Keratinocyte (primary cell): ENCODE results near the gene LRBA.

Source experiments
- EZH2 ChIP-seq: IDR thresholded peaks from one replicate; pipeline ENCODE4 v1.6.1; 2012; ENCODE audit warnings: inconsistent platforms, mild to moderate bottlenecking, low read length, moderate library complexity
- TF ChIP-seq, protein P1 (sequence below), 3 experiments: IDR thresholded peaks in 1 of 3; conservative IDR thresholded peaks in 1 of 3; optimal IDR thresholded peaks in 1 of 3; 2 replicates in 2 of 3; 3 replicates in 1 of 3; pipeline versions ENCODE3 to v1.5.1; 2011; ENCODE audit warnings: low read length in 3 of 3, mild to moderate bottlenecking in 3 of 3, moderate library complexity in 2 of 3, control low read depth in 1 of 3, inconsistent platforms in 1 of 3; ENCODE audit not compliant: insufficient read depth in 2 of 3; ENCODE audit errors: extremely low read depth in 1 of 3

DNA sequence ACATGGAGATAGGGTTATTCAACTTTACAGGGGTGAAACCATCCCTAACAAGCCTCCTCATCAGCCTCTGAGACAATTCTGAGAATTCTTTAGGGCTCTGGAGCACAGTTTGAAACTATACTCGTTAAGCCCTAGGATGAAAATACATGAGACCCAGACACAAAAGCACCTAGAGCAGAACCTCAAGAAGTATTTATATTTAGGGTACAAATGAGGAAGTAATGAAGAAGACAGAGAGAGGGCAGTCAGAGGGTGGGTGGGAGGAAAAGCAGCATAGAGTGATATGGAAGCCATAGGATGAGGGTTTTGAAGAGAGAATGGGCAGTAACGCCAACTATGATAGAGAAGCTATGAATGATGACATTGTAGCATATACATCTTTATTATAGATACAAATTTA is 686.6 kb downstream of the LRBA start:
- TF ChIP-seq, protein P1, sequence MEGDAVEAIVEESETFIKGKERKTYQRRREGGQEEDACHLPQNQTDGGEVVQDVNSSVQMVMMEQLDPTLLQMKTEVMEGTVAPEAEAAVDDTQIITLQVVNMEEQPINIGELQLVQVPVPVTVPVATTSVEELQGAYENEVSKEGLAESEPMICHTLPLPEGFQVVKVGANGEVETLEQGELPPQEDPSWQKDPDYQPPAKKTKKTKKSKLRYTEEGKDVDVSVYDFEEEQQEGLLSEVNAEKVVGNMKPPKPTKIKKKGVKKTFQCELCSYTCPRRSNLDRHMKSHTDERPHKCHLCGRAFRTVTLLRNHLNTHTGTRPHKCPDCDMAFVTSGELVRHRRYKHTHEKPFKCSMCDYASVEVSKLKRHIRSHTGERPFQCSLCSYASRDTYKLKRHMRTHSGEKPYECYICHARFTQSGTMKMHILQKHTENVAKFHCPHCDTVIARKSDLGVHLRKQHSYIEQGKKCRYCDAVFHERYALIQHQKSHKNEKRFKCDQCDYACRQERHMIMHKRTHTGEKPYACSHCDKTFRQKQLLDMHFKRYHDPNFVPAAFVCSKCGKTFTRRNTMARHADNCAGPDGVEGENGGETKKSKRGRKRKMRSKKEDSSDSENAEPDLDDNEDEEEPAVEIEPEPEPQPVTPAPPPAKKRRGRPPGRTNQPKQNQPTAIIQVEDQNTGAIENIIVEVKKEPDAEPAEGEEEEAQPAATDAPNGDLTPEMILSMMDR (optimal IDR thresholded peaks at IDR 0.05 in 1 of 3, IDR thresholded peaks at IDR 0.05 in 1 of 3, conservative IDR thresholded peaks at IDR 0.05 in 1 of 3; ENCODE audit: extremely low read depth in 1 of 3, insufficient read depth in 2 of 3, low read length in 3 of 3): no peak
- no peak for TF ChIP-seq EZH2
